ENCODE results near the gene FOXF1.
A peak's percentile ranks its signal among the peaks of the same experiment; 100 is the strongest.

The FOXF1 gene

DNA sequence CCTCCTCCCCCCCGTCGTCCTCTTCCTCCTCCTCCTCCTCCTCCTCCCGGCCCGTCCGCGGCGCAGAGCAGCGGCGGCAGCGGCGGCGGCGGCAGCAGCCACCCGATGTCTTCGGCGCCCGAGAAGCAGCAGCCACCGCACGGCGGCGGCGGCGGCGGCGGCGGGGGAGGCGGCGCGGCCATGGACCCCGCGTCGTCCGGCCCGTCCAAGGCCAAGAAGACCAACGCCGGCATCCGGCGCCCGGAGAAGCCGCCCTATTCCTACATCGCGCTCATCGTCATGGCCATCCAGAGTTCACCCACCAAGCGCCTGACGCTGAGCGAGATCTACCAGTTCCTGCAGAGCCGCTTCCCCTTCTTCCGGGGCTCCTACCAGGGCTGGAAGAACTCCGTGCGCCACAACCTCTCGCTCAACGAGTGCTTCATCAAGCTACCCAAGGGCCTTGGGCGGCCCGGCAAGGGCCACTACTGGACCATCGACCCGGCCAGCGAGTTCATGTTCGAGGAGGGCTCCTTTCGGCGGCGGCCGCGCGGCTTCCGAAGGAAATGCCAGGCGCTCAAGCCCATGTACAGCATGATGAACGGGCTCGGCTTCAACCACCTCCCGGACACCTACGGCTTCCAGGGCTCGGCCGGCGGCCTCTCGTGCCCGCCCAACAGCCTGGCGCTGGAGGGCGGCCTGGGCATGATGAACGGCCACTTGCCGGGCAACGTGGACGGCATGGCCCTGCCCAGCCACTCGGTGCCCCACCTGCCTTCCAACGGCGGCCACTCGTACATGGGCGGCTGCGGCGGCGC, at the start of gene FOXF1:
Gene FOXF1, plus strand, starts transcription at position 63 of the 797 bp plus-strand sequence. Its CDS starts 43 bp downstream, at position 106.
- intact Hi-C loops (cut with DNase I), result no loop called here
- DNase-seq, result peak in 1 of 10 donors; percentile 69

DNA sequence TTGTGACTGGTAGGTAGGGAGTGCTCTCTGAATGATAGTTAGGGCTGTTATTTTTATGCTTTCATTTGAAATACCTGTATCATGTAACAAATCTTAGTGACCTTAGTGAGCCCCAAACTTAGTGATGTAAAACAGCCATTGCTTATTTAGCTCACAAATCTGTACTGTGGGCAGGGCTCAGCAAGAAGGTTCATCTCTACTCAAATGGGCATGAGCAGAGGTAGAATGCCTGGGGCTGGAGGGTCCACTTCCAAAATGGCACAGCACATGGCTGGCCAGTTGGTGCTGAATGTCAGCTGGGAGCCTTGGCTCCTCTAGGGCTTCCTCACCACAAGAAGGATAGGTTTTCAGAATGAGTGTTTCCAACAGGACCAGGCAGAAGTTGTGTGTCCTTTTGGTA, 49.3 kb upstream of the FOXF1 start:
- DNase-seq, result peak in 1 of 10 donors; percentile 27
- intact Hi-C loops (cut with DNase I), result no loop called here

DNA sequence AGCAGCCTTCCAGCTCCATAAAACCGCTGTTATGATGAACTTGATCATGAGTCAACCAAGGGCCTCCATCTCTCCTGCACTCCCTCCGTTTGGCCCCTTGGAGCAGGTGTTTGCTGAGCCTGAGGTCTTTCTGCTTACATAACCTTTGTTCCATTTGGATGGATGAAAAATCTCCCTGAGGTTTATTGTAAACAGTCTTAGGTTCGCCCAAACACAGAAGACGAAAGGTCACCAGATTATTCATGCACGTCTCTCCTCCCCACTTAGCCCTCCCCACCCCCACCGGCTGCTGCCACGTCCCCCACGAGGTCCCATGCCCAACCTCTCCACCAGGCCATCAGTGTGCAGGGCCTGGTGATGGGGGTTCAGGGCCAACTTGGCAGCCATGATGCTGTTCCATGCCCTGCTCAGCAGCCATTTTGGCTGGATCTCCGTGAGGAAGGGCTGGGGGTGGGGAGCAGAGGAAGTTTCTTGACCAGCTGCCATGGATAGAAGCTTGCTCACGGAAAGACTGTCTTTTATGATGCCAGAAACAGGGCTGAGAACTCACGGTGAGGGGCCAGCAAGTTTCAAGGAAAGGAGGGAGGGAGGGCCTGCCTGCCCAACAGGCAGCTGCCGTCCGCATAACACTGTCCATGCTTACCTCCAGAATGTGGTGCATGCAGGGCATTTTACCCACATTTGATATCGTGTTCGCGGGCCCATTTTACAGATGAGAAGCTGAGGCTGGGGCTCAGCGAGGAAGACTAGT, 47.8 kb upstream of the FOXF1 start:
- intact Hi-C loops (cut with DNase I), result no loop called here
- DNase-seq, result peak in 1 of 10 donors; percentile 52

DNA sequence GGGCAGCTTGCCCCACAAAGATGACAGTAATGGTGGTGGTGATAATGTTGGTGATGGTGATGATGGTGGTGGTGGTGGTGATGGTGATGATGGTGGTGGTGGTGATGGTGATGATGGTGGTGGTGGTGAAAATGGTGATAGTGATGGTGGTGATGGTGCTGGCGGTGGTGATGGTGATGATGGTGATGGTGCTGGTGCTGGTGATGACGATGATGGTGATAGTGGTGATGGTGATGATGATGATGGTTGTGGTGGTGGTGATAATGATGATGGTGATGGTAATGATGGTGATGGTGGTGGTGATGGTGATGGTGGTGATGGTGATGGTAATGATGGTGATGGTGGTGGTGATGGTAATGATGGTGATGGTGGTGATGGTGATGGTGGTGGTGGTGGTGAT, 46.3 kb upstream of the FOXF1 start:
- peak in 1 of 10 donors; percentile 11 for DNase-seq
- intact Hi-C loops (cut with DNase I), result no loop called here

DNA sequence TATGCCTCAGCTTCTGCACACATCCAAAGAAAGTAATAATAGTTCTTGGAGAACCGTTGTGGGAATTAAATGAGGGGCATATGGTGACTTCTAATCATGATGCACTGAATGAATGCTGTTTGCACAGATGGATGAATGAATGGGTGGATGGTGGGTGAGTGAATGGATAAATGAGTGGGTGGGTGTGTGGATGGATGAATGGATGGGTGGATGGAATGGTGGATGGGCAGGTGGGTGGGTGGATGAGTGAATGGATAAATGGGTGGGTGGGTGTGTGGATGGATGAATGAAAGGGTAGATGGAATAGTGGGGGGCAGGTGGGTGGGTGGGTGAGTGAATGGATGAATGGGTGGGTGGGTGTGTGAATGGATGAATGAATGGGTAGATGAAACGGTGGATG, 44.9 kb upstream of the FOXF1 start:
- intact Hi-C loops (cut with DNase I), result no loop called here
- DNase-seq, result no peak

DNA sequence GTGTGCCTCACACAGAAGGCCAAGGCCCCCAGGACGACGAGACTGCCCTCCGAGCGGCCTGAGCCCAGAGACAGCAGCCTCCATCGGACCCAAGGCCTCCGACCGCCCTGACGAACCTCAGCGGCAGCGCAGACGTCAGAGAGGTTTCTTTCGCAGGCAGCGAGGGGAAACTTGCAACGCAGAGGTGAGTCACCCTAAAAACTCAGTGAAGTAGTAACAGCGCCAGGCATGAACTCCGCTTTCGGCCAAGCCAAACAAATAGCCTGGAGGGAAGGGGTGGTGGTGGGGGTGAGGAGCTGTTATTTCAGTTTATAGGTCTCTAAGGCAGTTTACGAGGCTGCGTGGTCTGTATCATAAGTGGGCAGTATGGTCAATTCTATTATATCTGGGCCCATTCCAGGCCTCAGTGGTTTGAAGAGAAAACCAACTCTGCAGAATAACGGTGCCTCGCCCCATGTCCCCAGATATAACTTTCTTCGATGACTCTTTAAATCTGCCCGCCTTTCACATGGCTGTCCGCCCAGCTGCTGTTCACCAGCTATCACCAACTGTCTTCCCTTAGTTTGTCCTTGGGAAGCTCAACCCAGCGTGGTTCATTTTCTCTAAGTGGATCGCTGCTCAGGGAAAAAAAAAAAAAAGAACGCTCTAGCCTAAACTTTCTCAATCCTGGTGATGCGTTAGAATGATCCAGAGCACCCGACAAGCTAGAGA, 43.5 kb upstream of the FOXF1 start:
- DNase-seq, result peak in 1 of 10 donors; percentile 70
- intact Hi-C loops (cut with DNase I), result no loop called here

DNA sequence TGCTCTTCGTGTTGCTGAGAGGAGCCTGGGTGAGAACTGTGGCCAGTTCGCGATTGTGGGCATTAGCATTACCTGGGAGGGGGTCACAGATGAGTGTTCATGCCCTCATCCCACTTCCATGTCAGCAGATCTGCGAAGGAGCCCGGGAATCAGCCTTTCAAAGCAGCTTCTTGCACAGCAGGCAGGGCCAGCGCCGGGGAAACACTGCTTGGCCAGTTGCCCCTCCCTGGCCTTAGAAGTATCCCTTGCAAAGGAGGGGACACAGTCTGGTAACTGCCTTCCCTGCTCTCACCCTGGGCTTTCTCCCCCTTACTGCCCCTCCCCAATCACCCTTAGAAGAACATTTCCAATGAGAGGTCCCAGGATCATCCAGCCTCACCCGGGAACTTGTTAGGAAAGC, 42.8 kb upstream of the FOXF1 start:
- peak in 1 of 10 donors; percentile 41 for DNase-seq
- intact Hi-C loops (cut with DNase I), result no loop called here

DNA sequence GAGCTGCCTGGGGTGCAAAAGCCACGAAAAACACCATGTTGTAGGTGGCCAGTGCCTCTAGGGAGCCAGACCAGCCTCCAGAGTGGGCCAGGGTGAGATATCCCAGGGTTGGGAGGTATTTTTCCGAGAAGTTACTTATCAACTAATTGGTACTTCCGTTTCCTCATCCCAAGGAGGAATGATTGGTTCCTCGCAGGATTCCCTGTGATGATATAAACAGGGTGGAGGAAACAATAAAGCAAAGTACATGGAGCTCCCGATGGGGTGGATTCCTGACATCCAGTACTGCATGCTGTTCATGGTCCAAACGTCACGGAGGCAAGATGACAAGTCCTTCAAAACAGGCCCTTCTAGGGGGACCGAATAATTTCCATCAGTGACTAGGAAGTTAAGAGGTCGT, 39.4 kb upstream of the FOXF1 start:
- no peak for DNase-seq
- intact Hi-C loops (cut with DNase I), result no loop called here

DNA sequence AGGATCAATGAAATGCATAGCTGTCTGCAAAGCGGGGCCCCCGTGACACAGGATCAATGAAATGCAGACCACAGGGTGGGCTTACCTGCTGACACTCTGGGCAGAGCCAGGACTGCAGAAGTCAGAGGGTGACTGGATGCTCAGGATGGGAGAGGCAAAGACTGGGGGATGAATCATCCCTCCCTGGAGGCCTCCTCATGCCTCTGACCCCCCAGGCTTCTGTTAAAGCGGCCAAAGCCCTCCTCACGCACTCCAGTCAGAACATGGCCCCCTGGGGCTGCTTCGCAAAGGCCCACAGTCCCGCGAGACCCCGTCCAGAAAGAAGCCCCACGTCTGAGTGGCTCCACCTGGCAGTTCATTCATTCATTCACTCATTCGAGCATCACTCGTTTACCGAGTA, 38.4 kb upstream of the FOXF1 start:
- intact Hi-C loops (cut with DNase I), result no loop called here
- peak in 1 of 10 donors; percentile 46 for DNase-seq

DNA sequence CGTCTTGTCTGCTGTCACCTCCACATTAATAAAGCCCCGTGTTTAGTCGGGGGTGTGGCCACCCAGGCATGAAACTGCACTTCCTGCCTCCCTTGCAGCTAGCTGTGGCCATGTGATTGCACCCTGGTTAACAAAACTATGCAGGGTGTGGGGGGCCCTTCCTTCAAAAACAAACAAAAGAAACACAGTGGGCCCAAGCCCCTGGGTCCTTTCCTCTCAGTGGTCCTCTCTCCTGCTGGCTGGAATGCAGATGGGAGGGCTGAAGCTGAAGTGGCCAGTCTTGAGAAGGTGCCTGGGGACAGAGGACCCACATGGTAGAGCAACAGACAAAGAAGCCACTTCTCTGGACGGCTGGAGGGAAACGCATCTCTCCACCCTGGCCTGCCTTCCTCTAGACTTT, 38.0 kb upstream of the FOXF1 start:
- DNase-seq, result peak in 1 of 10 donors; percentile 28
- intact Hi-C loops (cut with DNase I), result no loop called here

DNA sequence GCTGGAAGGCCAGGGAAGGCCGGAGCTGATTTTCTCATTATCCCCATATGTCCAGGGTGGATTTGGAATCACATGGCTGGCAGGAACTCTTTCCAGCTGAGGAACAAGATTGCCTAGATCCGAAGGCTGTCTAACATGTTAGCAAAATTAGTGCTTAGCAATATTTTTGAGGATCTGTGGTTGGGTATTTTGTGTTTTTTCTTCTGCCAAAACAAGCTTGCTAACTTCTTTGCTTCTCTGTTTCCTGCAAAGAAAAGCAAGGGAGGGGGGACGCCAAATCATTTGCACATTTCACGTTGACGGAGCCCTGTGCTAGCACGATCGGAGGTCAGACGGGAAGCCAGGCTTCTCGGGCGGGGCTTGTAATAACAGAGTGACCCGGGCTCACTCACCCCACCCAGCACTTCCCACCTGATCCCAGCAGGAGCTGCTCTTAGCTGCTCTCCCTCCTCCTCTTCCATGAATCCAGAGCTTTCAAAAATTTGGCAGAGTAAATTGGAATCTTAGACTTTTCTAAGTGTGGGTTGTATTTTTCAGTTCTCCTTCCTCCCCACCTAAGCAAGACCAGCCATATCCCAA, 33.3 kb upstream of the FOXF1 start:
- intact Hi-C loops (cut with DNase I), result no loop called here
- peak in 1 of 10 donors; percentile 59 for DNase-seq

DNA sequence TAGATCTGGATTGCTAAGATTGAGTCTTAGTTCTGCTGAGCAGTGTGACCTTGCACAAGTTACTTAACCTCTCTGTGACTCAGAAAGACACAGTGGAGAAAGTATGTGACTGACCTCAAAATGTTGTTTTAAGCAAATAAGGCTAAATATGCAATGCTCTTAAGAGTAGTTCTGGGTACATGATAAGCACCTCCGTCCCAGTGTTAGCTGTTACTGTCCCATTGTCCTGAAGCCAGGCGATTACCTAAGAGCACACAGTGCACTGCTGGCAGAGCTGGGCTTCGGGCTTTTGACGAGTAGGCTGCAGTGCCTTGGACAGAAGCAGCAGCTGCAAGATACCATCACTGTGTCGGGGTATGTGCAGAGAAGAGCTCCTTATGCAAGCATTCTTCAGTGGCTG, 32.7 kb upstream of the FOXF1 start:
- intact Hi-C loops (cut with DNase I), result no loop called here
- DNase-seq, result peak in 1 of 10 donors; percentile 37

DNA sequence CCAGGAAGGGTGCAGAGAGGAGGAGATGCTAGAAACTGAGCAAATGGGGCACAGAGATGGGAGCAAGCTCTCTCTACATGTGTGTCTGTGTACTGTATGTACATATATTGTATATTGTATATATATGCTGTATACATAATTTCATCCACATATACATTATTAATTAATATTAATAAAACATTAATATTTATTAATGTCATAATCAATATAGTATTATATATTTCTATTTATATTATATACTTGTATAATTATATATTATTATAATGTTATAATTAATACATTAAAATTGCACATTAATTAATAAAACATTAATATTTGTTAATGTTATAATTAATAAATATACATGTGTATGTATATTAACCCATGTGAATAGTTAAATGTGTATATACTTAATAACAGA, 31.5 kb upstream of the FOXF1 start:
- no peak for DNase-seq
- intact Hi-C loops (cut with DNase I), result no loop called here

DNA sequence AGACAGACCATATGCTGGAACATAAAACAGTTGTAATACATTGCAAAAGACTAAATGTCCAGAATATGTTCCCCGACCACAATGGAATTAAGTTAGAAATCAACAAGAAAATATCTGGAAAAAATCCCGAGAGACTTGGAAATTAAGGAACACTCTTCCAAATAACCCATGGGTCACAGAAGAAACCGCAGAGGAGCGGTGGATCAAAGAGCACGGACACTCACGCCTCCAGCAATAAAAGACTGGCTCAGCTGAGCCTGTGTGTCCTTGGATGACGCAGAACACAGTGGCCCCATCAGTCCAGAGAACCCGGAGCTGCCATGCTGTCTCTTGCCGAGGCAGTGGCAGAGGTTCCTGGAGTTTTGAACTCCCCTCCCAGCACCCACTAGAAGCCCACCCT, 30.9 kb upstream of the FOXF1 start:
- peak in 2 of 10 donors; percentile 33 to 43 for DNase-seq
- intact Hi-C loops (cut with DNase I), result no loop called here

DNA sequence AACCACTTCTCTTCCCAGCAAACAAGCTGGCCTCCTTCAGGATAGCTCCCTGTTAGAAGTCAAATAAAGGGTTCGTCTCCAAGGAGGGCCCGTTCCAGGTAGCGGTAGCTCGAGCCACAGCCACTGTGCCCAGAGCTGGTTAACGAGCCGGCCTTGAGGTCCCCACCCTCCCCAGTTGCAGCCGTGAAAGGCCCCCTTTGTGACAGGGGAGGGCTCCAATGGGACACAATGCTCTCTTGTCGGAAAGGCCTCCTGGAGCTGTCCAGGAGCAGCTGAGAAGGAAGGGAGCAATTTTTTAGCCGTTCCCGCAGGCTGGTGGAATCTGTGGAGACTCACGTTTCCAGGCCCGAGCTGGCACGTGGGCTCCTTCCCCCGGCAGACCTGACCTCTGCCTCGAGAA, 29.9 kb upstream of the FOXF1 start:
- DNase-seq, result peak in 6 of 10 donors; percentile 25 to 92 (median 52)
- intact Hi-C loops (cut with DNase I), result no loop called here

DNA sequence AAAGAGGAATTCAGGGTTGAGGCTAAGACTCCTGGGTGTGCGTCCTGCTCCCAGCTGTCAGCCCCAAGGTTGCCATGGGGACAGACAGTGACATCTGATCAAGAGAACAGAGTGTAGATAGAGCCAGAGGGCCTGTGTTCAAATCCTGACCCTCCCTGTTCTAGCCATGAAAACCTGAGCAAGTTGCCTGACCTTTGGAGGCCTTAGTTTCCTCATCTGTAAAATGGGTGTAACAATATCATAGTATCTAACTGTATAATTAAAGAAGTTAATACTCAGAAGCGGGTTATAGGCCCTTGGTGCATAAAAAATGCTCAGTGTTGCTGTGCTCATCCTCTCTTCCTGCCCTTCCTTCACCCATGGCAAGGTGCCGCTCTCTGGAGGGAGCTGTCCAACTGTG, 28.7 kb upstream of the FOXF1 start:
- intact Hi-C loops (cut with DNase I), result no loop called here

DNA sequence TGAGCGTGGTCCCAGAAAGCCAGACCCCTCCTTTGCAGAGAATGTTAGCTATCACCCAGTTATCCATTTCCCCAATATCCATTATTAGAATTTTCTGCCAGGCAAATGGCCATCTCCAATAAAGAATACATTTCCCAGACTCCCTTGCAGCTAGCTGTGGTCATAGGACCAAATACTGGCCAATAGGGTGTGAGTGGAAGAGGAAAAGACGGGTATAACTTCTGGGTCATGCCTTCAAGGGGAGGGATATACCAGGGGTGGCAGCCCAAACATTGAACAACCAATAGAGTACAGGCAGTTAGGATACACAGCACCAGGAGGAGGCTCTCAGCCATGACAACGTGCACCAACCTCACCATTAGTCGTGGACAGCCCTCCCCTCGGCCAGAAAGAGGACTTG, 26.1 kb upstream of the FOXF1 start:
- DNase-seq, result peak in 1 of 10 donors; percentile 22
- intact Hi-C loops (cut with DNase I), result no loop called here

More for the DNA sequence above, 28.7 kb upstream of the FOXF1 start:
- DNase-seq, result peak in 1 of 10 donors; percentile 20

DNA sequence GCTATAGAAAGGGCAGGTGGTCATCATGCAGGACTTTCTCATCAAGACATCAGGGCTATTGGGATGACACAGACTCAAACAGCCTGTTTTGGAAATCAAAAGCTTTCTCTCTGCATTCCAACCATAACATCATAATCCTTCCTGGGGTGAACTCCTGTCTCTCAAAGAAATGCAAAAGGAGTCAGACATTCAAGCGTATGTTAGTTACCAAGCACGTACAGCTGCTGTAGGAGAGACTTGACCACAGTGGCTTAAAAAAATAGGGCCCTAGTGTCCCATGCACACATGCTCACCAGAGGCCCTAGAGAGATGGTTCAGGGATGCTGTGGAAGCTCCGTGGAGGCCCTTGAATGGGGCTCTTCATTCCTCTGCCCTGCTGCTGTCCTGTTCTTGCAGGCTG, 24.6 kb upstream of the FOXF1 start:
- intact Hi-C loops (cut with DNase I), result no loop called here
- no peak for DNase-seq

DNA sequence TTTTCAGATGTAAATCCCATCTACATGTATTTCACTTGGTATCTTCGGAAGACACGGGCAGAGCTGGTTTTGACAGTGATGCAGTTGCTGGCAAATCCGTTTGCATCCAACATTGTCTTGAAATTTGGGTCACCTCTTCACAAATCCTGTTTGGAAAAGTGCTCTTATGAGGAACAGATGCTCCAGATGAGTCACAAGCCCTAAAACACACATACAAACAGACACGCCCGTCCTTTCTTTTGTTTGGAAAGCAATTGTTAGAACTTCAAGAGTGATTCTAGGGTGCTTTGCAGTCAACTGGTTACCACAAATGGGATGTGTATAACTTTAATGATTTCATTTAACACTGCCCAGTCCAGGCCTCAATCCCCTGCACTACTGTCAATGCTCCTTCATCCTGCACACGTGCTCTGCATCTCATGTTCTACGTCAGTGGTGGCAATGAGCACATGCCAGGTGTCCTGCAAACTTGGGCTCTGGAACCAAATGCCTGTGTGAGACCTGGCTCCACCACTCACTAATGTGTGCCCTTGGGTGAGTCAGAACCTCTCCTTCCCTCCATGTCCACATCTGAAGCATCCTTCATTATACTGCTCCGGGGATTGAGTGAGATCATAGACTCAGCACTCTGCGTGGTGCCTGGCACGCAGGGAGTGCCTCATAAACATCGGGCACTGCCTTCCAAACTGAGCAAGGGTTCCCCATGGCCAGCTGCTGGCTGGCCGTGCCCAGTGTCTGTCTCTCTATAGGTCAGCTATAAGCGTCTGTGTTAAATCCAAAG, 19.3 kb upstream of the FOXF1 start:
- DNase-seq, result peak in 3 of 10 donors; percentile 34 to 72 (median 58)
- intact Hi-C loops (cut with DNase I), result no loop called here

DNA sequence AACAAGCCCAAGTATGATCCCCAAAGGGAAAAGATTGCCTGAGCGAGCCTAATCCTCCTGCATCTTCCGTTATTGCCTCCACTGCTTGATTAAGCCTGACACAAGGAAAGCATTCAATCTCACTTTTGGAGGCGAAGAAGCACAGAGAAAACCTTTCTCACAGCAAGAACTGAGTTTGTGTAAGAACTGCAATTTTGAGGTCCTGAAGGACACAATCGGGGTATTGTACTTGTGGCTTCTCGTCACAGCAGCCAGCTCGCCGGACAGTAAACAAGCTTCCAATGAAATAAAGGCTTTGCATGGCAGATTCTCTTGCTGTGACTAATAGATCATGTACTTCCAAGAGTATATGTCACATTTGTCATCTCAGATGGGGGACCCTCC, 18.7 kb upstream of the FOXF1 start:
- intact Hi-C loops (cut with DNase I), result no loop called here
- DNase-seq, result peak in 3 of 10 donors; percentile 21 to 84 (median 43)
